ENCODE measurements around the gene GPR35. TPM values are rescaled to one million over a fixed set of nuclear protein-coding genes. Genes with fewer than 3 reads are reported as not detected.

Gene GPR35
- total RNA-seq, 1 experiment from 2014 or later = 4.2 TPM

GRCh38 chr2:240589850-240590525 lies 35.3 kb upstream of the GPR35 start:
- CTCF ChIA-PET = no interaction called here

GRCh38 chr2:240590681-240591111 lies 34.6 kb upstream of the GPR35 start:
- RAD21 ChIA-PET (ENCODE audit: low non-redundant PET in 1 of 2, low total read pairs in 2 of 2, uncharacterized antibody in 2 of 2, unreplicated experiment in 2 of 2) = no interaction called here
- POLR2A ChIA-PET = no interaction called here
- H3K9ac ChIP-seq (ENCODE audit: low read length) = no peak overlapping the region
- no peak overlapping the region for H3K27ac ChIP-seq (ENCODE audit: low read depth, low read length)
- no peak for DNase-seq (ENCODE audit: low read depth, low spot score)
- intact Hi-C loops (cut with micrococcal nuclease) = no loop called here
- H3K36me3 ChIP-seq (ENCODE audit: control insufficient read depth in 1 of 2, insufficient read depth in 2 of 2, low read length in 2 of 2) = peaks cover 3 to 9% of the 10 kb centered on the region in 2 experiments; a peak in 3 of 4 replicates
- H3K4me3 ChIP-seq (replicated peaks in 1 of 2; ENCODE audit: low read depth in 1 of 2, low read length in 2 of 2) = no peak overlapping the region
- CTCF ChIA-PET = no interaction called here
- H3K27me3 ChIP-seq (ENCODE audit: insufficient read depth, low read length) = no peaks in the 10 kb centered on the region
- H3K9me3 ChIP-seq (ENCODE audit: control insufficient read depth in 1 of 2, insufficient read depth in 1 of 2, low read depth in 1 of 2, low read length in 2 of 2) = no peaks in the 10 kb centered on the region
- peaks cover 9 to 14% of the 10 kb centered on the region in 2 experiments for H3K4me1 ChIP-seq (ENCODE audit: control insufficient read depth in 1 of 2, insufficient read depth in 2 of 2, low read length in 2 of 2)
- no peak overlapping the region for H3K4me2 ChIP-seq (ENCODE audit: low read length)
- BruUV-seq (replicated peaks) = no TSS peak
- no peaks in the 10 kb centered on the region for H4K20me1 ChIP-seq (ENCODE audit: insufficient read depth)
- no peak overlapping the region for H2AFZ ChIP-seq (ENCODE audit: low read depth, low read length, poor library complexity, severe bottlenecking)
- peaks cover 37% of the 10 kb centered on the region for H3K79me2 ChIP-seq (ENCODE audit: insufficient read depth, low read length)
- ATAC-seq = no peak
- H3K9me2 ChIP-seq (ENCODE audit: insufficient read depth) = no peaks in the 10 kb centered on the region
- TF ChIP-seq EGR1 (IDR thresholded peaks at IDR 0.05; ENCODE audit: low read depth) (no peak), EZH2 (IDR thresholded peaks at IDR 0.05) (no peak), TCF7L2 (IDR thresholded peaks at IDR 0.05; ENCODE audit: borderline replicate concordance, extremely low read depth, insufficient read depth, insufficient read length) (no peak), CEBPB (IDR thresholded peaks at IDR 0.05; ENCODE audit: low read depth) (no peak), POLR2AphosphoS5 (IDR thresholded peaks at IDR 0.05; ENCODE audit: low read depth, low read length) (no peak), SP1 (IDR thresholded peaks at IDR 0.05; ENCODE audit: low read depth) (no peak), ZFX (IDR thresholded peaks at IDR 0.05) (no peak), FOSL1 (IDR thresholded peaks at IDR 0.05; ENCODE audit: low read depth) (no peak), SIN3A (IDR thresholded peaks at IDR 0.05; ENCODE audit: low read depth) (no peak), EZH2phosphoT487 (IDR thresholded peaks at IDR 0.05; ENCODE audit: borderline replicate concordance) (no peak), ELF1 (IDR thresholded peaks at IDR 0.05; ENCODE audit: borderline replicate concordance, low read depth) (no peak), CTCF (IDR thresholded peaks at IDR 0.05 in 2 of 3, conservative IDR thresholded peaks at IDR 0.05 in 1 of 3; ENCODE audit: borderline replicate concordance in 1 of 3, insufficient read depth in 1 of 3, low read depth in 2 of 3, low read length in 2 of 3) (no peak), ZNF274 (IDR thresholded peaks at IDR 0.05; ENCODE audit: low read depth, low read length) (no peak)

More at GRCh38 chr2:240589850-240590525, 35.3 kb upstream of the GPR35 start:
- BruUV-seq (replicated peaks) = no TSS peak
- no peak overlapping the region for H3K4me3 ChIP-seq (replicated peaks in 1 of 2; ENCODE audit: low read depth in 1 of 2, low read length in 2 of 2)
- H3K27ac ChIP-seq (ENCODE audit: low read depth, low read length) = no peak overlapping the region
- POLR2A ChIA-PET = interaction anchor here (0.6 kb wide), 1 partner anchor 356 kb away, joined by 6 read pairs; no protein-coding TSS in a partner anchor
- H3K9me2 ChIP-seq (ENCODE audit: insufficient read depth) = no peaks in the 10 kb centered on the region
- H3K9me3 ChIP-seq (ENCODE audit: control insufficient read depth in 1 of 2, insufficient read depth in 1 of 2, low read depth in 1 of 2, low read length in 2 of 2) = no peaks in the 10 kb centered on the region
- no peaks in the 10 kb centered on the region for H4K20me1 ChIP-seq (ENCODE audit: insufficient read depth)
- TF ChIP-seq SRF (IDR thresholded peaks at IDR 0.05; ENCODE audit: low read depth) (no peak), SIN3A (IDR thresholded peaks at IDR 0.05; ENCODE audit: low read depth) (no peak), ZBTB33 (IDR thresholded peaks at IDR 0.05; ENCODE audit: extremely low read depth, insufficient replicate concordance, low read length) (no peak)
- intact Hi-C loops (cut with micrococcal nuclease) = no loop called here
- no peak for ATAC-seq
- H3K9ac ChIP-seq (ENCODE audit: low read length) = no peak overlapping the region
- H3K36me3 ChIP-seq (ENCODE audit: control insufficient read depth in 1 of 2, insufficient read depth in 2 of 2, low read length in 2 of 2) = peaks cover 3 to 9% of the 10 kb centered on the region in 2 experiments; a peak in 3 of 4 replicates
- H2AFZ ChIP-seq (ENCODE audit: low read depth, low read length, poor library complexity, severe bottlenecking) = no peak overlapping the region
- DNase-seq (ENCODE audit: low read depth, low spot score) = no peak
- RAD21 ChIA-PET (ENCODE audit: low non-redundant PET in 1 of 2, low total read pairs in 2 of 2, uncharacterized antibody in 2 of 2, unreplicated experiment in 2 of 2) = no interaction called here
- H3K27me3 ChIP-seq (ENCODE audit: insufficient read depth, low read length) = no peaks in the 10 kb centered on the region
- H3K4me1 ChIP-seq (ENCODE audit: control insufficient read depth in 1 of 2, insufficient read depth in 2 of 2, low read length in 2 of 2) = peaks cover 14 to 21% of the 10 kb centered on the region in 2 experiments
- peaks cover 44% of the 10 kb centered on the region for H3K79me2 ChIP-seq (ENCODE audit: insufficient read depth, low read length)
- H3K4me2 ChIP-seq (ENCODE audit: low read length) = no peak overlapping the region

Data from HCT116 (cell line).